HEK293T (cell line): ENCODE measurements around the gene SUPT7L.

Experiments used
- CTCF ChIA-PET: fragments of 350-600 bp; formaldehyde crosslinking; extraction: SDS; loops from one replicate; lab custom pipeline; 2021; ENCODE audit warnings: antibody characterized with exemption, inconsistent platforms; lab: Yijun Ruan, JAX
- POLR2A ChIA-PET: fragments of 350-600 bp; formaldehyde crosslinking; extraction: SDS; loops from one replicate; lab custom pipeline; 2020; ENCODE audit warnings: antibody characterized with exemption, inconsistent platforms; lab: Yijun Ruan, JAX
- DNase-seq: peaks from one replicate; pipeline ENCODE4 v3.0.0; 2012; ENCODE audit warnings: mixed read lengths; ENCODE audit errors: extremely low spot score
- ARNT ChIP-seq: fragments of 450-650 bp; IDR thresholded peaks from 2 replicates; pipeline ENCODE4 v1.6.1; 2017; ENCODE audit warnings: mild to moderate bottlenecking
- BHLHE40 ChIP-seq: fragments of 450-650 bp; IDR thresholded peaks from 2 replicates; pipeline ENCODE4 v1.6.1; 2016; ENCODE audit warnings: mild to moderate bottlenecking, moderate library complexity, borderline replicate concordance
- CTBP1 ChIP-seq: fragments of 450-650 bp; IDR thresholded peaks from 2 replicates; pipeline ENCODE4 v1.6.1; 2016; ENCODE audit warnings: borderline replicate concordance
- ELF4 ChIP-seq: fragments of 450-650 bp; IDR thresholded peaks from 2 replicates; pipeline ENCODE4 v1.6.1; 2017; ENCODE audit warnings: antibody characterized with exemption
- FOXA1 ChIP-seq: fragments of 450-650 bp; IDR thresholded peaks from 2 replicates; pipeline ENCODE4 v1.6.1; 2016; ENCODE audit warnings: mild to moderate bottlenecking
- FOXK2 ChIP-seq: fragments of 450-650 bp; IDR thresholded peaks from 2 replicates; pipeline ENCODE4 v1.6.1; 2016; ENCODE audit warnings: mild to moderate bottlenecking
- FOXM1 ChIP-seq: fragments of 450-650 bp; IDR thresholded peaks from 2 replicates; pipeline ENCODE4 v1.6.1; 2017; ENCODE audit warnings: mild to moderate bottlenecking, borderline replicate concordance
- HDGF ChIP-seq: fragments of 450-650 bp; IDR thresholded peaks from 2 replicates; pipeline ENCODE4 v1.6.1; 2017; ENCODE audit warnings: antibody characterized with exemption, borderline replicate concordance
- L3MBTL2 ChIP-seq: fragments of 450-650 bp; conservative IDR thresholded peaks from 2 replicates; pipeline ENCODE4 v1.6.1; 2016; ENCODE audit warnings: mild to moderate bottlenecking
- LEF1 ChIP-seq: fragments of 450-650 bp; IDR thresholded peaks from 2 replicates; pipeline ENCODE4 v1.6.1; 2017; ENCODE audit warnings: mild to moderate bottlenecking, borderline replicate concordance
- NFRKB ChIP-seq: fragments of 450-650 bp; IDR thresholded peaks from 2 replicates; pipeline ENCODE4 v1.6.1; 2016; ENCODE audit warnings: mild to moderate bottlenecking, moderate library complexity
- PKNOX1 ChIP-seq: fragments of 450-650 bp; IDR thresholded peaks from 2 replicates; pipeline ENCODE4 v1.6.1; 2016
- SP1 ChIP-seq: fragments of 450-650 bp; IDR thresholded peaks from 2 replicates; pipeline ENCODE4 v1.6.1; 2017
- SUZ12 ChIP-seq: fragments of 450-650 bp; IDR thresholded peaks from 2 replicates; pipeline ENCODE4 v1.6.1; 2016; ENCODE audit warnings: mild to moderate bottlenecking
- TARDBP ChIP-seq: fragments of 450-650 bp; IDR thresholded peaks from 2 replicates; pipeline ENCODE4 v1.6.1; 2016
- ZNF384 ChIP-seq: fragments of 450-650 bp; IDR thresholded peaks from 2 replicates; pipeline ENCODE4 v1.6.1; 2016

Gene SUPT7L

GRCh38 chr2:27655155-27655951, 8.1 kb downstream of the SUPT7L start:
- no peak for DNase-seq
- ChIA-PET CTCF (interaction anchor here (0.9 kb wide), 1 partner anchor 28 kb away, joined by 3 read pairs; no protein-coding TSS in a partner anchor), POLR2A (interaction anchor here (1.5 kb wide), 1 partner anchor 8 kb away, joined by 8 read pairs; the partner anchor contains the start of genes SLC4A1AP and SUPT7L)
- no peak for TF ChIP-seq FOXA1
- TF ChIP-seq HDGF = no peak
- no peak for TF ChIP-seq L3MBTL2
- TF ChIP-seq BHLHE40 = no peak
- TF ChIP-seq FOXM1 = no peak
- TF ChIP-seq ARNT = no peak
- no peak for TF ChIP-seq ZNF384
- TF ChIP-seq ELF4 = no peak
- TF ChIP-seq SP1 = no peak
- TF ChIP-seq LEF1 = no peak
- TF ChIP-seq CTBP1 = no peak
- TF ChIP-seq TARDBP = no peak

- TF ChIP-seq SUZ12 (no peak), LEF1 (no peak), TARDBP (no peak), ARNT (no peak), FOXA1 (no peak), PKNOX1 (no peak), FOXM1 (no peak)
- no peak for DNase-seq
- ChIA-PET CTCF (interaction anchor here (0.8 kb wide), 1 partner anchor 30 kb away, joined by 3 read pairs; no protein-coding TSS in a partner anchor), POLR2A (interaction anchor here (2.0 kb wide), 1 partner anchor 10 kb away, joined by 5 read pairs; the partner anchor contains the start of genes SLC4A1AP and SUPT7L)
These were observed 10.0 kb downstream of the SUPT7L start for GRCh38 chr2:27653397-27653796.

GRCh38 chr2:27652790-27653189, 10.6 kb downstream of the SUPT7L start:
- ChIA-PET CTCF (interaction anchor here (0.8 kb wide), 1 partner anchor 31 kb away, joined by 3 read pairs; no protein-coding TSS in a partner anchor), POLR2A (interaction anchor here (2.0 kb wide), 1 partner anchor 11 kb away, joined by 5 read pairs; the partner anchor contains the start of genes SLC4A1AP and SUPT7L)
- TF ChIP-seq FOXM1 = no peak
- no peak for TF ChIP-seq SUZ12
- no peak for TF ChIP-seq FOXA1
- TF ChIP-seq SP1 = no peak
- no peak for TF ChIP-seq PKNOX1
- no peak for DNase-seq

- CTCF ChIA-PET = no interaction called here
- POLR2A ChIA-PET = interaction anchor here (2.0 kb wide), 1 partner anchor 11 kb away, joined by 5 read pairs; the partner anchor contains the start of genes SLC4A1AP and SUPT7L
These were observed 11.1 kb downstream of the SUPT7L start for GRCh38 chr2:27652341-27652740.

GRCh38 chr2:27651056-27651455, 12.4 kb downstream of the SUPT7L start:
- TF ChIP-seq FOXM1 (no peak), BHLHE40 (no peak), LEF1 (no peak), CTBP1 (no peak), PKNOX1 (no peak), SP1 (no peak), HDGF (no peak), ZNF384 (no peak), FOXK2 (no peak), NFRKB (no peak), ARNT (no peak)
- ChIA-PET POLR2A (no interaction called here), CTCF (interaction anchor here (0.6 kb wide), 1 partner anchor 115 kb away, joined by 4 read pairs; no protein-coding TSS in a partner anchor)
- DNase-seq = no peak

More at GRCh38 chr2:27652341-27652740, 11.1 kb downstream of the SUPT7L start:
- TF ChIP-seq LEF1 (no peak), CTBP1 (no peak), ARNT (no peak), L3MBTL2 (no peak), BHLHE40 (no peak), ELF4 (no peak)
- DNase-seq = no peak

GRCh38 chr2:27647737-27648136, 15.7 kb downstream of the SUPT7L start:
- ChIA-PET CTCF (no interaction called here), POLR2A (interaction anchor here (0.8 to 1.8 kb wide), 2 partner anchors 9 to 16 kb away, joined by 5 read pairs; partner anchors contain the start of genes SLC4A1AP and SUPT7L)
- no peak for TF ChIP-seq FOXA1
- no peak for TF ChIP-seq SP1
- no peak for TF ChIP-seq BHLHE40
- no peak for TF ChIP-seq FOXM1
- TF ChIP-seq FOXK2 = no peak
- no peak for TF ChIP-seq PKNOX1
- no peak for TF ChIP-seq ELF4
- TF ChIP-seq TARDBP = no peak
- TF ChIP-seq L3MBTL2 = no peak
- TF ChIP-seq SUZ12 = no peak
- TF ChIP-seq HDGF = no peak
- TF ChIP-seq NFRKB = no peak
- TF ChIP-seq LEF1 = no peak
- no peak for TF ChIP-seq ARNT
- no peak for TF ChIP-seq ZNF384
- no peak for TF ChIP-seq CTBP1
- no peak for DNase-seq
